Vagina (tissue), 2 donors: Measurements from ENCODE around the gene ALG9. TPM values are rescaled to one million over a fixed set of nuclear protein-coding genes. Genes with fewer than 3 reads are reported as not detected.

ENCODE experiments used
- DNase-seq, 2 donors: peaks; one replicate each; pipeline ENCODE4 v3.0.0-alpha.2; 2017; ENCODE audit errors: extremely low spot score in 2 of 2
- H3K27ac ChIP-seq: fragments of 200-600 bp; sonication (generic); one replicate; pipeline ENCODE4 v1.5.1; 2019
- H3K27me3 ChIP-seq: fragments of 200-600 bp; sonication (generic); one replicate; pipeline ENCODE4 v1.5.1; 2019
- H3K36me3 ChIP-seq, 2 donors: fragments of 200-600 bp; sonication (generic); one replicate each; pipeline ENCODE4 v1.5.1; 2017 to 2019
- H3K4me1 ChIP-seq: fragments of 200-600 bp; sonication (generic); one replicate; pipeline ENCODE4 v1.5.1; 2019
- H3K4me3 ChIP-seq, 2 donors: fragments of 200-600 bp; sonication (generic); 1 replicate in 1 of 2; 2 replicates in 1 of 2; pipeline ENCODE4 v1.5.1; 2016 to 2019
- H3K9me3 ChIP-seq: fragments of 200-600 bp; sonication (generic); one replicate; pipeline ENCODE4 v1.5.1; 2019
- POLR2A ChIP-seq, 2 donors: fragments of 450-650 bp; IDR thresholded peaks; one replicate each; pipeline ENCODE4 v1.6.1; 2017; ENCODE audit warnings: antibody characterized with exemption in 2 of 2, mild to moderate bottlenecking in 2 of 2, moderate library complexity in 2 of 2
- POLR2AphosphoS5 ChIP-seq, 2 donors: sonication (generic); formaldehyde crosslinking; IDR thresholded peaks; one replicate each; pipeline ENCODE4 v1.9.0; 2017; ENCODE audit warnings: antibody characterized with exemption in 2 of 2, mild to moderate bottlenecking in 2 of 2, low read depth in 1 of 2; ENCODE audit not compliant: insufficient read depth in 1 of 2
- intact Hi-C: fragments of 100-400 bp; cut with DNase I; formaldehyde crosslinking; loops from one replicate; pipeline ENCODE4 v1.15.1; 2023
- total RNA-seq: library from RNA; depleted of rRNA; stranded (reverse); fragments of >200 nt; gene quantifications from one replicate; pipeline ENCODE4 v1.2.3, GENCODE V29; 2016
- TF ChIP-seq, protein P1 (sequence below), 3 experiments: fragments of 450-650 bp in 2 of 3; fragments of 200-600 bp in 1 of 3; sonication (generic) in 1 of 3; IDR thresholded peaks; one replicate each; pipeline ENCODE4 v1.5.1; 2017 to 2019; ENCODE audit warnings: antibody characterized with exemption in 3 of 3, mild to moderate bottlenecking in 2 of 3, moderate library complexity in 2 of 3

The ALG9 gene
- total RNA-seq, 1 donor from 2014 or later, result 31.7 TPM

- intact Hi-C loops, result loop anchor here (5.0 kb wide), 1 partner anchor 32 kb away; no protein-coding TSS in a partner anchor
- no peak for DNase-seq
- Histone ChIP-seq H3K9me3 (no peaks in the 10 kb centered on the region), H3K27me3 (no peaks in the 10 kb centered on the region), H3K27ac (peak overlapping the region; percentile 93), H3K36me3 (peaks cover 0 to 22% of the 10 kb centered on the region in 2 donors), H3K4me3 (peak overlapping the region; percentile 73 to 96), H3K4me1 (peaks cover 26% of the 10 kb centered on the region)
- TF ChIP-seq POLR2AphosphoS5 (IDR thresholded peaks at IDR 0.05; ENCODE audit: insufficient read depth in 1 of 2, low read depth in 1 of 2) (no peak), POLR2A (IDR thresholded peaks at IDR 0.05) (no peak)
- TF ChIP-seq, protein P1, sequence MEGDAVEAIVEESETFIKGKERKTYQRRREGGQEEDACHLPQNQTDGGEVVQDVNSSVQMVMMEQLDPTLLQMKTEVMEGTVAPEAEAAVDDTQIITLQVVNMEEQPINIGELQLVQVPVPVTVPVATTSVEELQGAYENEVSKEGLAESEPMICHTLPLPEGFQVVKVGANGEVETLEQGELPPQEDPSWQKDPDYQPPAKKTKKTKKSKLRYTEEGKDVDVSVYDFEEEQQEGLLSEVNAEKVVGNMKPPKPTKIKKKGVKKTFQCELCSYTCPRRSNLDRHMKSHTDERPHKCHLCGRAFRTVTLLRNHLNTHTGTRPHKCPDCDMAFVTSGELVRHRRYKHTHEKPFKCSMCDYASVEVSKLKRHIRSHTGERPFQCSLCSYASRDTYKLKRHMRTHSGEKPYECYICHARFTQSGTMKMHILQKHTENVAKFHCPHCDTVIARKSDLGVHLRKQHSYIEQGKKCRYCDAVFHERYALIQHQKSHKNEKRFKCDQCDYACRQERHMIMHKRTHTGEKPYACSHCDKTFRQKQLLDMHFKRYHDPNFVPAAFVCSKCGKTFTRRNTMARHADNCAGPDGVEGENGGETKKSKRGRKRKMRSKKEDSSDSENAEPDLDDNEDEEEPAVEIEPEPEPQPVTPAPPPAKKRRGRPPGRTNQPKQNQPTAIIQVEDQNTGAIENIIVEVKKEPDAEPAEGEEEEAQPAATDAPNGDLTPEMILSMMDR (IDR thresholded peaks at IDR 0.05), result no peak
These were observed 106.8 kb downstream of the ALG9 start for GRCh38 chr11:111764621-111765020.

DNA sequence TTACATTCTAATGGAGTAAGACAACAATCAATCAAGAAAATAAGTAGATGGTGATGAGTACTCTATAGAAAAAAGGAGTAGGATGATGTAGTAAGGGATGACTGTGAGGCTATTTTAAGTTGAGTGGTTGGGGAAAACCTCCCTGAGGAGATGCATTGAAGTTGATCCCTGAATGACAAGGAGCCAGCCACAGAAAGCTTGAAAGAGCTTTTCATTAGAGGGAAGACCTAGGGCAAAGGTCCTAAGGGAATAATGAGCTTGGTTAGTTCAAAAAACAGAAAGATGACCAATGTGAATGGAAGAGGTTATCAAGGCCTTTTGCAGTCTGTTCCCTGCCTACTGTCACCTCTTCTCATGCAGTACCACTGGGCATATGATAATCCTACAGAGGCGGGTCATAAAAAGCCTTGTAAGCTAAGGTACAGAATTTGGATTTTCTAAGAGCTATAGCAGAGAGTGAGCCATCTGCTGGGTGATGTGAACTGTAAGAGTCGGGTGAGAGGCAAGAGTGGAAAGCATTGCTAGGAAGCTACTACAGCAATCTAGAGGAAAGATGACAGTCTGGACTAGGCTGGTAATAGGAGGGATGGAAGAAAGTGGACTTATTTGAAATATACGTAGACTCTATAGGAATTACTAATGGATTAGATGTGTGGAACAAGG, 108.3 kb downstream of the ALG9 start:
- Histone ChIP-seq H3K9me3 (no peaks in the 10 kb centered on the region), H3K27ac (no peak overlapping the region), H3K36me3 (peaks cover 0 to 31% of the 10 kb centered on the region in 2 donors), H3K4me1 (peaks cover 26% of the 10 kb centered on the region), H3K4me3 (no peak overlapping the region), H3K27me3 (no peaks in the 10 kb centered on the region)
- TF ChIP-seq, protein P1 (IDR thresholded peaks at IDR 0.05), result no peak
- TF ChIP-seq POLR2AphosphoS5 (IDR thresholded peaks at IDR 0.05; ENCODE audit: insufficient read depth in 1 of 2, low read depth in 1 of 2) (no peak), POLR2A (IDR thresholded peaks at IDR 0.05) (no peak)
- intact Hi-C loops, result no loop called here
- no peak for DNase-seq

- H3K36me3 ChIP-seq, result peaks cover 0 to 34% of the 10 kb centered on the region in 2 donors
- H3K27me3 ChIP-seq, result no peaks in the 10 kb centered on the region
- DNase-seq, result no peak
- intact Hi-C loops, result no loop called here
- H3K4me1 ChIP-seq, result peaks cover 25% of the 10 kb centered on the region
- H3K9me3 ChIP-seq, result no peaks in the 10 kb centered on the region
- H3K27ac ChIP-seq, result no peak overlapping the region
- H3K4me3 ChIP-seq, result no peak overlapping the region
- no peak for TF ChIP-seq POLR2AphosphoS5 (IDR thresholded peaks at IDR 0.05; ENCODE audit: insufficient read depth in 1 of 2, low read depth in 1 of 2)
- TF ChIP-seq POLR2A (IDR thresholded peaks at IDR 0.05), result no peak
- TF ChIP-seq, protein P1 (IDR thresholded peaks at IDR 0.05), result no peak
These were observed 108.9 kb downstream of the ALG9 start for GRCh38 chr11:111762526-111762925.

GRCh38 chr11:111761036-111761435, 110.3 kb downstream of the ALG9 start:
- no peaks in the 10 kb centered on the region for H3K9me3 ChIP-seq
- H3K27ac ChIP-seq, result no peak overlapping the region
- H3K4me3 ChIP-seq, result no peak overlapping the region
- TF ChIP-seq POLR2AphosphoS5 (IDR thresholded peaks at IDR 0.05; ENCODE audit: insufficient read depth in 1 of 2, low read depth in 1 of 2), result no peak
- TF ChIP-seq POLR2A (IDR thresholded peaks at IDR 0.05), result no peak
- TF ChIP-seq, protein P1 (IDR thresholded peaks at IDR 0.05), result no peak
- intact Hi-C loops, result no loop called here
- peaks cover 0 to 34% of the 10 kb centered on the region in 2 donors for H3K36me3 ChIP-seq
- peaks cover 16% of the 10 kb centered on the region for H3K4me1 ChIP-seq
- no peaks in the 10 kb centered on the region for H3K27me3 ChIP-seq
- no peak for DNase-seq

DNA sequence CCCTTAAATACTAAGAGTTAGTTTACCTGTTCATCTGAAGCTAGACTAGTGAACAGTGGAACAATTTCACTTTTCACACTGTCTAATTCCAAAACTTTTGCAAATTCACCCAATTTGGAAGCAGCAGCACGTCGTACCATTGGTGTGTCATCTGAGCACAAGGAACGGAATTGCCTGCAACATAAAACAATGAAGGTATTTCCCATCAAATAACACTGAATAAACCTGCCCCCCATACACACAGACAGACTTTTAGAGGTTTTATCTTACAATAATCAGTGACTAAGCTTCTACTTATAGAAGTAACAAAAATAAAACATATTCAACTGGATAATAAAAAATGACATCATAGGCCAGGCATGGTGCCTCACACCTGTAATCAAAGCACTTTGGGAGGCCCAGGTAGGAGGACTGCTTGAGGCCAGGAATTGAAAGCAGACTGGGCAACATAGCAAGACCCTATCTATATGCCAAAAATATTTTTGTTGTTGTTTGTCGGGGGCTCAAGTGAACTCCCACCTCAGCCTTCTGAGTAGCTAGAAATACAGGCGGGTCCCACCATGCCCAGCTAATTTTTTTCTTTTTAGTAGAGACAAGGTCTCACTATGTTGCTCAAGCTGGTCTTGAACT, 111.5 kb downstream of the ALG9 start:
- no peaks in the 10 kb centered on the region for H3K27me3 ChIP-seq
- intact Hi-C loops, result no loop called here
- H3K4me3 ChIP-seq, result no peak overlapping the region
- no peaks in the 10 kb centered on the region for H3K9me3 ChIP-seq
- no peak overlapping the region for H3K27ac ChIP-seq
- peaks cover 12% of the 10 kb centered on the region for H3K4me1 ChIP-seq
- DNase-seq, result no peak
- peaks cover 0 to 36% of the 10 kb centered on the region in 2 donors for H3K36me3 ChIP-seq
- TF ChIP-seq, protein P1 (IDR thresholded peaks at IDR 0.05), result no peak
- TF ChIP-seq POLR2A (IDR thresholded peaks at IDR 0.05) (no peak), POLR2AphosphoS5 (IDR thresholded peaks at IDR 0.05; ENCODE audit: insufficient read depth in 1 of 2, low read depth in 1 of 2) (no peak)
